K562 (cell line): ENCODE data around the gene UBE2O. TPM values are rescaled to one million over a fixed set of nuclear protein-coding genes. Genes with fewer than 3 reads are reported as not detected.

Experiments
- BCOR ChIP-seq: fragments of 450-650 bp; IDR thresholded peaks from 2 replicates; pipeline ENCODE4 v1.6.1; 2016
- FOXP1 ChIP-seq: sonication (generic); formaldehyde crosslinking; IDR thresholded peaks from 2 replicates; pipeline ENCODE4 v1.8.0; 2022; ENCODE audit warnings: mild to moderate bottlenecking, missing genetic modification reagents
- MGA ChIP-seq: fragments of 450-650 bp; IDR thresholded peaks from 2 replicates; pipeline ENCODE4 v1.6.1; 2016; ENCODE audit warnings: mild to moderate bottlenecking, moderate library complexity
- TFAP4 ChIP-seq: sonication (generic); formaldehyde crosslinking; IDR thresholded peaks from 2 replicates; pipeline ENCODE4 v1.8.0; 2022; ENCODE audit warnings: missing genetic modification reagents, mild to moderate bottlenecking, moderate library complexity, borderline replicate concordance
- USF1 ChIP-seq: sonication (generic); formaldehyde crosslinking; IDR thresholded peaks from 2 replicates; pipeline ENCODE4 v1.9.0; 2022; ENCODE audit warnings: mild to moderate bottlenecking, missing genetic modification reagents
- ZBTB8A ChIP-seq: fragments of 450-650 bp; IDR thresholded peaks from 2 replicates; pipeline ENCODE4 v1.6.1; 2018; ENCODE audit warnings: mild to moderate bottlenecking, moderate library complexity; ENCODE audit not compliant: partially characterized antibody
- ZNF764 ChIP-seq: fragments of 250-450 bp; sonication (Bioruptor Pico); IDR thresholded peaks from 2 replicates; pipeline ENCODE4 v1.4.0; 2020; ENCODE audit warnings: low read depth, mild to moderate bottlenecking, moderate library complexity
- ZSCAN29 ChIP-seq: fragments of 450-650 bp; IDR thresholded peaks from 2 replicates; pipeline ENCODE4 v1.6.1; 2017
- polyA plus RNA-seq, 8 experiments: library from polyadenylated mRNA; depleted of rRNA in 4 of 8; stranded (reverse) in 5 of 8; unstranded in 3 of 8; fragments of >200 nt; fragmentation: Nextera tagmentation in 2 of 8; fragmentation: Illumina TruSeq in 1 of 8; extraction: Ambion mirVana in 2 of 8; extraction: Trizol in 1 of 8; gene quantifications; 2 replicates each; pipeline versions ENCODE4 v1.2.1 to v1.2.3, GENCODE V29; 2011 to 2014; ENCODE audit warnings: inconsistent platforms in 1 of 8, missing spikeins in 1 of 8
- total RNA-seq, 7 experiments: library from RNA; depleted of rRNA in 6 of 7; stranded (reverse); fragments of >200 nt in 6 of 7; fragmentation: Illumina TruSeq in 2 of 7; extraction: Trizol in 2 of 7; gene quantifications; 2 replicates each; pipeline versions ENCODE4 v1.2.1 to v1.2.3, GENCODE V29; 2011 to 2021; ENCODE audit warnings: low replicate concordance in 1 of 7

Gene UBE2O
- total and polyA plus RNA-seq, 9 of the 15 experiments (the other 6 are each of a cell fraction or from before 2014, with no cell fraction given), result 1.6 to 39.7 (median 13.3) TPM

GRCh38 chr17:76495663-76496400 is 42.9 kb upstream of the UBE2O start (continued):
- no peak for TF ChIP-seq MGA
- TF ChIP-seq BCOR, result no peak
- TF ChIP-seq FOXP1, result no peak
- TF ChIP-seq TFAP4 (CRISPR knock-in tag), result no peak
- no peak for TF ChIP-seq ZNF764 (CRISPR knock-in tag)
- TF ChIP-seq ZBTB8A, result no peak
- no peak for TF ChIP-seq USF1 (CRISPR knock-in tag)
- no peak for TF ChIP-seq ZSCAN29
